ENCODE results near the gene CIRBP.

DNA sequence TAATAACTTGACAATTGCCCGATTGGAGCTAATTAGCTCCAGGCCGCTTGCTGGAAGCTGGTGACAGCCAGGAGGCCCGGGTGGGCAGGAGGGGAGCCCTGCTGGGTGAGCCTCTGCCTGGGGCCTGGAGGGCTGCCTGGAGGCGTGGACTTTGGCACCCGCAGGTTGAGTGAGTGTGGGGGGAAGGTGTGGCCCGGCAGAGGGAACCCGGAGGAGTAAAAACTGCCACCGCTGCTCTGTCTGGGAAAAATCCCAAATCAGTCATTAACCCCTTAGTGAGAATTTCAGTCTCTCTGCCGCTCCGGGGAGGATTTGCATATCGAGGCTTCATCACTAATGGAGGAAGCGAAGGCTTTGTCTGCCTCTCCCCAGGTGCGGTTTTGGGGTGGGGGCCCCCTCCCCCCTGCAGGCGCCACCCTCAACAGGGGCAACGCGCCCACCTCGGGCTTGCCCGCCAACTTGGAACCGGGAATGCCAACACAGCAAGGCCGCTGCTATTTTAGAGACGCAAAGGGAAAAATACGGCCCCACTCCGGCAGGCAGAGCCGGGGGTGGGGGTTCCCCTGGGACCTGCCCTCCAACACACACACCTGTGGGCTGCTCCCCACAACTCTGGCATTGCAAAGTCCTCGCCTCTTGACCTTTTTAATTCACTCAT, 22.8 kb downstream of the CIRBP start:
- TF ChIP-seq, protein P1, sequence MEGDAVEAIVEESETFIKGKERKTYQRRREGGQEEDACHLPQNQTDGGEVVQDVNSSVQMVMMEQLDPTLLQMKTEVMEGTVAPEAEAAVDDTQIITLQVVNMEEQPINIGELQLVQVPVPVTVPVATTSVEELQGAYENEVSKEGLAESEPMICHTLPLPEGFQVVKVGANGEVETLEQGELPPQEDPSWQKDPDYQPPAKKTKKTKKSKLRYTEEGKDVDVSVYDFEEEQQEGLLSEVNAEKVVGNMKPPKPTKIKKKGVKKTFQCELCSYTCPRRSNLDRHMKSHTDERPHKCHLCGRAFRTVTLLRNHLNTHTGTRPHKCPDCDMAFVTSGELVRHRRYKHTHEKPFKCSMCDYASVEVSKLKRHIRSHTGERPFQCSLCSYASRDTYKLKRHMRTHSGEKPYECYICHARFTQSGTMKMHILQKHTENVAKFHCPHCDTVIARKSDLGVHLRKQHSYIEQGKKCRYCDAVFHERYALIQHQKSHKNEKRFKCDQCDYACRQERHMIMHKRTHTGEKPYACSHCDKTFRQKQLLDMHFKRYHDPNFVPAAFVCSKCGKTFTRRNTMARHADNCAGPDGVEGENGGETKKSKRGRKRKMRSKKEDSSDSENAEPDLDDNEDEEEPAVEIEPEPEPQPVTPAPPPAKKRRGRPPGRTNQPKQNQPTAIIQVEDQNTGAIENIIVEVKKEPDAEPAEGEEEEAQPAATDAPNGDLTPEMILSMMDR (conservative IDR thresholded peaks at IDR 0.05 in 1 of 2, IDR thresholded peaks at IDR 0.05 in 1 of 2; ENCODE audit: low read depth in 1 of 2, low read length in 2 of 2) = no peak
- TF ChIP-seq EZH2 (IDR thresholded peaks at IDR 0.05; ENCODE audit: low read length, missing control alignments) = no peak
